ENCODE data around the gene PTH2.
"Not testable (repeated sequence)": the region's sequence is repeated elsewhere in the genome, so short reads cannot be mapped to it uniquely, and the experiment has no call there.

PTH2 gene, protein sequence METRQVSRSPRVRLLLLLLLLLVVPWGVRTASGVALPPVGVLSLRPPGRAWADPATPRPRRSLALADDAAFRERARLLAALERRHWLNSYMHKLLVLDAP

DNA sequence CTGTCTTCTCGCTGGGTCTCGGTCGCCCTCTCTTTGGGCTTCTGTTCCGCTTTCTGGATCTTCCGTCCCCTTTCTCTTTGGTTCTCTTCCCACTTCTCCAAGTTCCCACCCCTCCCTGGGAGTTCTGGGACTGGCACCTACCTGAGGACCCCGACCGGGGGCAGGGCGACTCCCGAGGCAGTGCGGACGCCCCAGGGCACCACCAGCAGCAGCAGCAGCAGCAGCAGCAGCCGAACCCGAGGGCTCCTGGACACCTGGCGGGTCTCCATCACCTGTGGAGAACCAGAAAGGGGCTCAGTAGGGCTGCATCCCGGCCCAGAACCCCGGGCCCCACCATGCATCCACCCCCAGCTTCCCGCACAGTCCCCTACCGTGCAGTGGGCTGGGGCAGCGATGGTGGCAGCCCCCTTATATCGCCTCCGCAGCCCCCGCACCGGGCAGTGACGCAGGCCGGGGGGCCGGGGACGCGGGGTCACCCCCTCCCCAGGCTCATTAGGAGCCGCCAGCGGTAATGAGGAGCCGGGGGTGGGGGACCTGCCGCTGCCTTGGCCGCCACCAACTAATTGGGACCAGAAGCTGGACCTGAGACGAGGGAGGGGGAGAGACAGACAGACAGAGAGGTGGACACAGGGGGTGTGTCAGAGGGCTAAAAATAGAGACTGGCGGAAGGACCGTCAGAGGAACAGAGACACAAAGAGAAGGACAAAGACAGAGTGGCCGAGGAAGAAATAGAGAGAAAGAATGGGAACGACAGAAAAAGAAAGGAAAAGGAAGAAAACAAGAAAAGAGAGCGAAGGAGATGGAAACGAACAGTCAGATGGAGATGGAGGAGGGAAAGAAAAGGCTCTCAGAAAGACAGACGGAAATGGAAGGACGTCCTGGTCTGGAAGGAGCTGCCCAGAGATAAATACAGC is at the start of gene PTH2:
Gene PTH2, minus strand, starts transcription at position 371 of the 914 bp plus-strand sequence. Its CDS starts 102 bp downstream, at position 269.
- Histone ChIP-seq H3K4me3 (ENCODE audit: low read length) (peak within 1 kb of the TSS; percentile 50), H3K4me1 (ENCODE audit: control insufficient read depth, insufficient read depth, low read length) (no peaks in the 10 kb centered on the region), H3K9ac (ENCODE audit: low read length) (no peak within 1 kb of the TSS), H3K36me3 (ENCODE audit: control insufficient read depth, insufficient read depth, low read length) (no peaks in the 10 kb centered on the region), H3K27me3 (ENCODE audit: control insufficient read depth, insufficient read depth, low read length) (peaks cover 64% of the 10 kb centered on the region), H3K27ac (ENCODE audit: low read depth, low read length) (no peak within 1 kb of the TSS)

DNA sequence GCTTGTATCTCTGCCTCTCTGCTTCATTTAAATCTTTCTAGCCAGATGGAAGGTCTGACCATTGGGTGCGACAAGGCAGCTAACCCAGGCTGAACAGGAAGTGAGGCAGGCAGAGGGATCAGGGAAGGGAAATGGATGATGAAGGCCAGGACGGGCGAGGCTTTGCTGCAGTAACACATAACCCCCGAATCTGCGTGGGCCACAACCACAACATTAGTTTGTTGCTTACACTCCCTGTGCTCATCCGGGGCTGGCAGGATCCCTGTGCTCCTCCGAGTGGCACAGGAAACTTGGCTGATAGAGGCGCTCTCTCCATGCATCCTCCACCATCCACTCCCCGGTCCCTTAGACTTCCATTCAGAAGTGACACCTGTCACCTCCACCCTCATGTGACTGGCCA is 49.7 kb upstream of the PTH2 start:
- Histone ChIP-seq H3K9ac (ENCODE audit: low read length) (no peak overlapping the region), H3K27ac (ENCODE audit: low read depth, low read length) (no peak overlapping the region)

DNA sequence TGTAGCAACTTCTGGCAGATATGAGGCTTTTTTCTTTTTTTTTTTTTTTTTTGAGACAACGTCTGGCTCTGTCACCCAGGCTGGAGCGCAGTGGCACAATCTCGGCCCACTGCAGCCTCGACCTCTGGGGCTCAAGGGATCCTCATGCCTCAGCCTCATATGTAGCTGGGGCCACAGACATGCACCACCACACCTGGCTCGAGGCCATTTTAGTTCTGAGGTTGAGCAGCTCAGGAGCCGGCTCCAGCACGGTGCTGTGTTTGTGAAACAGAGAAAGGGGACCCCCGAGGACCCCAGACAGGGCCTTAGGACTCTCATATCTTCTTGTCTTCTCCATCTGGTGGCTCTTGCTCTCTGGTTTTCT is 47.4 kb upstream of the PTH2 start:
- no peak overlapping the region for H3K9ac ChIP-seq (ENCODE audit: low read length)
- H3K4me1 ChIP-seq (ENCODE audit: control insufficient read depth, insufficient read depth, low read length): no peaks in the 10 kb centered on the region
- H3K4me3 ChIP-seq (ENCODE audit: low read length): no peak overlapping the region
- no peaks in the 10 kb centered on the region for H3K27me3 ChIP-seq (ENCODE audit: control insufficient read depth, insufficient read depth, low read length)
- H3K36me3 ChIP-seq (ENCODE audit: control insufficient read depth, insufficient read depth, low read length): peaks cover 3% of the 10 kb centered on the region
- no peak overlapping the region for H3K27ac ChIP-seq (ENCODE audit: low read depth, low read length)

More for the DNA sequence above, 49.7 kb upstream of the PTH2 start:
- Histone ChIP-seq H3K4me3 (ENCODE audit: low read length) (no peak overlapping the region), H3K4me1 (ENCODE audit: control insufficient read depth, insufficient read depth, low read length) (no peaks in the 10 kb centered on the region), H3K27me3 (ENCODE audit: control insufficient read depth, insufficient read depth, low read length) (no peaks in the 10 kb centered on the region), H3K36me3 (ENCODE audit: control insufficient read depth, insufficient read depth, low read length) (peaks cover 3% of the 10 kb centered on the region)

DNA sequence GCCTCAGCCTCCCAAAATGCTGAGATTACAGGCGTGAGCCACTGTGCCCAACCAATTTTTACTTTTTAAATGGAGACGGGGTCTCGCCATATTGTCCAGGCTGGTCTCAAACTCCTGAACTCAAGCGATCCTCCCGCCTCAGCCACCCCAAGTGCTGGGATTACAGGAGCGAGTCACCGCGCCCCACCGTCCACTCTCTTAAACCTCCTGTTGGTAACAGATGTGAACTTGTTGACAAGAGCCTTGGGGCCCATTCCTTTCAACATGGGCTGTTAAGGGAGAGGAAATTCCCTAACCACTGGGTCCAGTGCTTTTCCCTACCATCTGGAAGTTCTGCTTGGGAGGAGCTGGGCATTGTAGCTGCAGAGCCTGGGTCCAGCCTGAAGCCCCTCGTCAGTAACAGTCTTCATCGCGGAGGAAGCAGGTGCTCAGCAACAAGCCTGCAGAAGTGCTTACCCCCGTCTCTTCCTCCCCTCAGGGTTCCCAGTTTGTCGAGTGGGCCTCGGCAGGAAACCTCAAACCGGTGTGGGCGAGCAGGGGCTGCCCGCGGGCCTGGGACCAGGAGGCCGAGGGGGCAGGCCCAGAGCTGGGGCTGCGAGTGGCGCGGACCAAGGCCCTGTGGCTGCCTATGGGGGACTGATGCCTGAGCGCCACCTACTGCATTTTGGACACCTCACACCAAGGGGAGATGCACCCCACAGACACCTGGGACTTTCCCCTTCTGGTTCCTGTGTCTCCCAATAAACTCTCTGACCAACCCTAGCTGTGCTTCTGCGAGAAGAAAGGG is 46.8 kb upstream of the PTH2 start:
- Histone ChIP-seq H3K9ac (ENCODE audit: low read length) (no peak overlapping the region), H3K27me3 (ENCODE audit: control insufficient read depth, insufficient read depth, low read length) (no peaks in the 10 kb centered on the region), H3K27ac (ENCODE audit: low read depth, low read length) (no peak overlapping the region), H3K4me3 (ENCODE audit: low read length) (no peak overlapping the region), H3K4me1 (ENCODE audit: control insufficient read depth, insufficient read depth, low read length) (no peaks in the 10 kb centered on the region), H3K36me3 (ENCODE audit: control insufficient read depth, insufficient read depth, low read length) (peaks cover 3% of the 10 kb centered on the region)

DNA sequence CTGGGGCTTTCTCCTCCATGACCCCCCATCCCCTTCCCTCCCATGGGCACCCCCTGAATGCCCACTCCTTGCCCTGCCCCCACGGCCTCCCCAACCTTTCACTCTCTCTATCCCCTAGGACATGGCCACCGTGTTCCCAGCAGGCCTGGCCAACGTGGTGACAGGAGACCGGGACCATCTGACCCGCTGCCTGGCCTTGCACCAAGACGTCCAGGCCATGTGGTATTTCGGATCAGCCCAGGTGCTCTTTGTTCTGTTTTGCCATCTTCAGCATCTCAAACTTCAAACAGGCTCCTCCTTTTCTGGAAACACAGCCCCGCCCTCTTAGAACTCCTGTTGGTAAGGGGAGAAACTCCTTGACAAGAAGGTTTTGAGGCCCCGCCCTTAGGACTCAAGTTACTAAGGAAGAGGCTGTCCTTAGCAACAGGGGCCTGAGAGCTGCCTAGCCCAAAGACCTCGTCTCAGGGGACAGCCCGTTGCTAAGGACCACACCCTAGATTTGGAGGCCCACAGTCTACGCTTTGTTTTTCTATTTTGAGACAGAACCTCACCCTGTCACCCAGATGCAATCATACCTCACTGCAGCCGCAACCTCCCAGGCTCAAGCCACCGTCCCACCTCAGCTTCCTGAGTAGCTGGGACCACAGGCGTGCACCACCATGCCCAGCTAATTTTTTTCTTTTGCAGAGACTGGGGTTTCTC is 45.7 kb upstream of the PTH2 start:
- Histone ChIP-seq H3K9ac (ENCODE audit: low read length) (no peak overlapping the region), H3K4me3 (ENCODE audit: low read length) (no peak overlapping the region), H3K4me1 (ENCODE audit: control insufficient read depth, insufficient read depth, low read length) (no peaks in the 10 kb centered on the region), H3K27me3 (ENCODE audit: control insufficient read depth, insufficient read depth, low read length) (no peaks in the 10 kb centered on the region), H3K36me3 (ENCODE audit: control insufficient read depth, insufficient read depth, low read length) (peaks cover 5% of the 10 kb centered on the region), H3K27ac (ENCODE audit: low read depth, low read length) (peak overlapping the region; percentile 14)

DNA sequence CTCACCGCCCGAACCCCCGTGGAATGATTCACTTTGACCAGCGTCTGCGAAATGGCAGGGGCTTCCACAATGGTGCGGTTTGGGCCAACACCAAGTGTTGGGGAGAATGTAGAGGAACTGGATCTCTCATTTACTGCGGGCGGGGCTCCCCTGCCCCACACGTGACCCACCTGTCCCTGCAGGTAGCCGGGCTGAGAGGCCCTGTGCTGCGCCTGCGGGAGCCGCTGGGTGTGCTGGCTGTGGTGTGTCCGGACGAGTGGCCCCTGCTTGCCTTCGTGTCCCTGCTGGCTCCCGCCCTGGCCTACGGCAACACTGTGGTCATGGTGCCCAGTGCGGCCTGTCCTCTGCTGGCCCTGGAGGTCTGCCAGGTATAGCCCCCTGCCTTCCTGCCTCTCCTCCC is 45.0 kb upstream of the PTH2 start:
- Histone ChIP-seq H3K27ac (ENCODE audit: low read depth, low read length) (no peak overlapping the region), H3K4me3 (ENCODE audit: low read length) (no peak overlapping the region), H3K9ac (ENCODE audit: low read length) (no peak overlapping the region), H3K36me3 (ENCODE audit: control insufficient read depth, insufficient read depth, low read length) (peaks cover 5% of the 10 kb centered on the region), H3K27me3 (ENCODE audit: control insufficient read depth, insufficient read depth, low read length) (no peaks in the 10 kb centered on the region), H3K4me1 (ENCODE audit: control insufficient read depth, insufficient read depth, low read length) (no peaks in the 10 kb centered on the region)

DNA sequence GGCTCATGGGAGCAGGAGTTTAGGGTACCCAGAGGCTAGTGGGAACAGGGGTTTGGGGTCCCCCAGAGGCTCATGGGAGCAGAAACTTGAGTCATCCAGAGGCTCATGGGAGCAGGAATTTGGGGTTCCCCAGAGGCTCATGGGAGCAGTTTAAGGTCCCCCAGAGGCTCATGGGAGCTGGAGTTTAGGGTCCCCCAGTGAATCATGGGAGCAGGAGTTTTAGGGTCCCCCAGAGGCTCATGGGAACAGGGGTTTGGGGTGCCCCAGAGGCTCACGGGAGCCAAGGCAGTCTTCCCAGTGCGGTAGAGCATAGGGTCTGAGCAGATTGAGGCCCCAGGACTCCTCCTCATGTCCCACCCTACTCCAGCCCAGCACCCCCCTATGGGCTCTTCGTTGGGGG is 42.1 kb upstream of the PTH2 start:
- Histone ChIP-seq H3K4me1 (ENCODE audit: control insufficient read depth, insufficient read depth, low read length) (no peaks in the 10 kb centered on the region), H3K27ac (ENCODE audit: low read depth, low read length) (no peak overlapping the region), H3K27me3 (ENCODE audit: control insufficient read depth, insufficient read depth, low read length) (no peaks in the 10 kb centered on the region), H3K4me3 (ENCODE audit: low read length) (no peak overlapping the region), H3K9ac (ENCODE audit: low read length) (no peak overlapping the region), H3K36me3 (ENCODE audit: control insufficient read depth, insufficient read depth, low read length) (peaks cover 5% of the 10 kb centered on the region)

DNA sequence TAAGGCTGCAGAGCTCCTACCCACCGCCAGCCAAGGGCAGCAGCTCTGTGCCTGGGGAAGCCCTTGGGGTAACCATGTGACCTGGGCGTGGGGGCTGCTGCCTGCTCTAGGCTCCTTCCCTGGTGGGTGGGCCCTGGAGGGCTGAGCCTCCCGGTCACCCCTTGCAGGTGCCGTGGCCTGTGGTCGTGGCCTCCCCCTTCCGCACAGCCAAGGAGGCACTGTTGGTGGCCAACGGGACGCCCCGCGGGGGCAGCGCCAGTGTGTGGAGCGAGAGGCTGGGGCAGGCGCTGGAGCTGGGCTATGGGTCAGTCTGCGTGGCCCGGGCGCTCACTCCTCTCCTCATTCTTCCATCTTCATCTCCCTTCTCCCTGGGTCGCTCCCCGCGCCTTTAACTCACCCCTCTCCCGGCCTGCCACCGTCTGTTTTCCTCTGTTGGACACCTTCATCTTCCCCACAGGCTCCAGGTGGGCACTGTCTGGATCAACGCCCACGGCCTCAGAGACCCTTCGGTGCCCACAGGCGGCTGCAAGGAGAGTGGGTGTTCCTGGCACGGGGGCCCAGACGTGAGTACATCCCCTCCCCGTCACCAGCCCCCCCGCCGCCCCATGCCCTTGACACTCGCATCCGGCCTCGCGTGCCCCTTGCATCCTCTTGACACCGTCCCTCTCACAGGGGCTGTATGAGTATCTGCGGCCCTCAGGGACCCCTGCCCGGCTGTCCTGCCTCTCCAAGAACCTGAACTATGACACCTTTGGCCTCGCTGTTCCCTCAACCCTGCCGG is 40.9 kb upstream of the PTH2 start:
- no peak overlapping the region for H3K27ac ChIP-seq (ENCODE audit: low read depth, low read length)
- no peak overlapping the region for H3K9ac ChIP-seq (ENCODE audit: low read length)
- H3K27me3 ChIP-seq (ENCODE audit: control insufficient read depth, insufficient read depth, low read length): no peaks in the 10 kb centered on the region
- H3K4me1 ChIP-seq (ENCODE audit: control insufficient read depth, insufficient read depth, low read length): no peaks in the 10 kb centered on the region
- H3K36me3 ChIP-seq (ENCODE audit: control insufficient read depth, insufficient read depth, low read length): peaks cover 2% of the 10 kb centered on the region
- H3K4me3 ChIP-seq (ENCODE audit: low read length): no peak overlapping the region

DNA sequence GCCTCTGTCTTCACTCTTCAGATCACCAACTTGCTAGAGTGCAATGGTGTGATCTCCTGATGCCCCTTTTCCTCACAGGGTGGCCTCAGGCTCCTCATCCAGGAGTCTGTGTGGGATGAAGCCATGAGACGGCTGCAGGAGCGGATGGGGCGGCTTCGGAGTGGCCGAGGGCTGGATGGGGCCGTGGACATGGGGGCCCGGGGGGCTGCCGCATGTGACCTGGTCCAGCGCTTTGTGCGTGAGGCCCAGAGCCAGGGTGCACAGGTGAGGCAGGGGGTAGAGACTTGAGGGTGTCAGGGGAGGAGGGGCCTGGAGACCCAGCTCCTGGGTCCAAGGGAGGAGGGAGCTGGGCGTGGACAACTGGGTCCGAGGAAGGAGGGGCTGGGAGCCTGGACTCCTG is 39.3 kb upstream of the PTH2 start:
- Histone ChIP-seq H3K27me3 (ENCODE audit: control insufficient read depth, insufficient read depth, low read length) (no peaks in the 10 kb centered on the region), H3K27ac (ENCODE audit: low read depth, low read length) (no peak overlapping the region), H3K9ac (ENCODE audit: low read length) (no peak overlapping the region), H3K36me3 (ENCODE audit: control insufficient read depth, insufficient read depth, low read length) (peaks cover 2% of the 10 kb centered on the region), H3K4me3 (ENCODE audit: low read length) (no peak overlapping the region), H3K4me1 (ENCODE audit: control insufficient read depth, insufficient read depth, low read length) (no peaks in the 10 kb centered on the region)

DNA sequence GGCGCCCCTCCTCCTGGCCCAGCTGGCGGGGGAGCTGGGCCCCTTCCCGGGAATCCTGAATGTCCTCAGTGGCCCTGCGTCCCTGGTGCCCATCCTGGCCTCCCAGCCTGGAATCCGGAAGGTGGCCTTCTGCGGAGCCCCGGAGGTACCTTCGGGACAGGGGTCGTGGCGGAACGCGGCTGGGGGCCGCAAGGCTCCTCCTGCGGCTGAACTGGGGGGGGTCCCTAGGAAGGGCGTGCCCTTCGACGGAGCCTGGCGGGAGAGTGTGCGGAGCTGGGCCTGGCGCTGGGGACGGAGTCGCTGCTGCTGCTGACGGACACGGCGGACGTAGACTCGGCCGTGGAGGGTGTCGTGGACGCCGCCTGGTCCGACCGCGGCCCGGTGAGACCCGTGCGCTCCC is 38.4 kb upstream of the PTH2 start:
- Histone ChIP-seq H3K9ac (ENCODE audit: low read length) (no peak overlapping the region), H3K27me3 (ENCODE audit: control insufficient read depth, insufficient read depth, low read length) (no peaks in the 10 kb centered on the region), H3K4me3 (ENCODE audit: low read length) (no peak overlapping the region), H3K4me1 (ENCODE audit: control insufficient read depth, insufficient read depth, low read length) (no peaks in the 10 kb centered on the region), H3K27ac (ENCODE audit: low read depth, low read length) (no peak overlapping the region), H3K36me3 (ENCODE audit: control insufficient read depth, insufficient read depth, low read length) (peaks cover 2% of the 10 kb centered on the region)

DNA sequence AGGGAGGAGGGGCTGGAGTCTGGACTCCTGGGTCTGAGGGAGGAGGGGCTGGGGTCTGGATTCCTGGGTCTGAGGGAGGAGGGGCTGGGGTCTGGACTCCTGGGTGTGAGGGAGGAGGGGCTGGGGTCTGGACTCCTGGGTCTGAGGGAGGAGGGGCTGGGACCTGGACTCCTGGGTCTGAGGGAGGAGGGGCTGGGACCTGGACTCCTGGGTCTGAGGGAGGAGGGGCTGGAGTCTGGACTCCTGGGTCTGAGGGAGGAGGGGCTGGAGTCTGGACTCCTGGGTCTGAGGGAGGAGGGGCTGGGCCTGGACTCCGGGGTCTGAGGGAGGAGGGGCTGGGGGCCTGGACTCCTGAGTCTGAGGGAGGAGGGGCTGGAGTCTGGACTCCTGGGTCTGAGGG is 37.9 kb upstream of the PTH2 start:
- not testable (repeated sequence) for H3K9ac ChIP-seq (ENCODE audit: low read length); H3K27ac ChIP-seq (ENCODE audit: low read depth, low read length); H3K4me3 ChIP-seq (ENCODE audit: low read length); H3K27me3 ChIP-seq (ENCODE audit: control insufficient read depth, insufficient read depth, low read length); H3K36me3 ChIP-seq (ENCODE audit: control insufficient read depth, insufficient read depth, low read length); H3K4me1 ChIP-seq (ENCODE audit: control insufficient read depth, insufficient read depth, low read length)
